Activated naive CD8-positive, alpha-beta T cell (primary cell): ENCODE measurements around the gene SLC2A5.
"Not testable (repeated sequence)": the region's sequence is repeated elsewhere in the genome, so short reads cannot be mapped to it uniquely, and the experiment has no call there.

Experiments
- H3K27ac Mint-ChIP-seq: one replicate; pipeline ENCODE4 v1.8.0; 2021; ENCODE audit warnings: mixed read lengths
- H3K27me3 Mint-ChIP-seq: one replicate; pipeline ENCODE4 v1.8.0; 2021; ENCODE audit warnings: mixed read lengths
- H3K36me3 Mint-ChIP-seq: one replicate; pipeline ENCODE4 v1.8.0; 2021; ENCODE audit warnings: mixed read lengths
- H3K4me1 Mint-ChIP-seq: one replicate; pipeline ENCODE4 v1.8.0; 2021; ENCODE audit warnings: low read depth, mixed read lengths
- H3K4me3 Mint-ChIP-seq: one replicate; pipeline ENCODE4 v1.8.0; 2021; ENCODE audit warnings: mild to moderate bottlenecking, mixed read lengths
- H3K9me3 Mint-ChIP-seq: one replicate; pipeline ENCODE4 v1.8.0; 2021; ENCODE audit warnings: low read depth, mixed read lengths

The SLC2A5 gene

DNA sequence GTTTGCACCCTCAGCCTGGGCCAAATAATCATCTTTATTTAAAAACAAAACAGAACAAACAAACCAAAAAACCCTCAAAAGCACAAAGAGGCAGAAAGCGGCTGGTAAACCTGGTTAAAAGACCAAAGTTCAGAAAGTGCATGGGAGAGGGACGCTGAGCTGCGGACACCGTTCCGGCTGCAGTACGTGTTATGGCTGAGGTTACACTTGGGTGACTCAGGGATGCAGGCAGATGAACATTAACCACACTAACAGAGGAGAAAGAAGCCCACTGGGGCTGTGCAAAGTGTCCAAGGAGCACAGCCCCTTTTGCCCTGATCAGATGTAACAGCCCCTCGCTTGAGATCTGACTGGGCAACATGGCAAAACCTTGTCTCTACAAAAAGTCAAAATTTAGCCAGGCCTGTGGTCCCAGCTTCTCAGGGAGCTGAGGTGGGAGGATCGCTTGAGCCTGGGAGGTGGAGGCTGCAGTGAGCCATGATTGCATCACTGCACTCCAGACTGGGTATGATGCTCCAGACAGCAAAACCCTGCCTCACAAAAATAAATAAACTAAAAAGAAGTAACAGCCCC is 31.1 kb upstream of the SLC2A5 start:
- Mint-ChIP-seq H3K27me3 (no peaks in the 10 kb centered on the region), H3K9me3 (no peaks in the 10 kb centered on the region), H3K4me3 (no peak overlapping the region), H3K4me1 (no peaks in the 10 kb centered on the region), H3K27ac (no peak overlapping the region), H3K36me3 (no peaks in the 10 kb centered on the region)

DNA sequence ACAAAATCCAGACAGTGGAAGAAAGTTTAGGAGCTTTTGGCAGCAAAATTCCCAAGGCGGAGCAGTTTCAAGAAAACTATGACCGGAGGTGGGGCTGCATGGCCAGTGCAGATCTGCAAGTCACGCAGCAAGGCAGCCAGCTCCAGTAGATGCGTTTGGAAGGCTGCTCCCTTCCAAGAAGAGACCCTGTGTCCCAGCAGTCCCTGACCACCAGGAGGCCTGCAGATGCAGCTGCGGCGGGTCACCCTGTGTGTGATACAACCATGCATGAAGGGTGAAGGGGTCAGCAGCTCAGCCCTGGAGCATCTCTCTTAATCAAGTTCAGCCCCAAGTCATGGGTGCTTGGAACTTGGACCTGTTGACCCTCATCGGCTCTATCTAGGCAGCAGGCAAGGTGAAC is 30.1 kb upstream of the SLC2A5 start:
- Mint-ChIP-seq H3K27ac (no peak overlapping the region), H3K4me1 (no peaks in the 10 kb centered on the region), H3K27me3 (no peaks in the 10 kb centered on the region), H3K4me3 (no peak overlapping the region), H3K9me3 (no peaks in the 10 kb centered on the region), H3K36me3 (no peaks in the 10 kb centered on the region)

DNA sequence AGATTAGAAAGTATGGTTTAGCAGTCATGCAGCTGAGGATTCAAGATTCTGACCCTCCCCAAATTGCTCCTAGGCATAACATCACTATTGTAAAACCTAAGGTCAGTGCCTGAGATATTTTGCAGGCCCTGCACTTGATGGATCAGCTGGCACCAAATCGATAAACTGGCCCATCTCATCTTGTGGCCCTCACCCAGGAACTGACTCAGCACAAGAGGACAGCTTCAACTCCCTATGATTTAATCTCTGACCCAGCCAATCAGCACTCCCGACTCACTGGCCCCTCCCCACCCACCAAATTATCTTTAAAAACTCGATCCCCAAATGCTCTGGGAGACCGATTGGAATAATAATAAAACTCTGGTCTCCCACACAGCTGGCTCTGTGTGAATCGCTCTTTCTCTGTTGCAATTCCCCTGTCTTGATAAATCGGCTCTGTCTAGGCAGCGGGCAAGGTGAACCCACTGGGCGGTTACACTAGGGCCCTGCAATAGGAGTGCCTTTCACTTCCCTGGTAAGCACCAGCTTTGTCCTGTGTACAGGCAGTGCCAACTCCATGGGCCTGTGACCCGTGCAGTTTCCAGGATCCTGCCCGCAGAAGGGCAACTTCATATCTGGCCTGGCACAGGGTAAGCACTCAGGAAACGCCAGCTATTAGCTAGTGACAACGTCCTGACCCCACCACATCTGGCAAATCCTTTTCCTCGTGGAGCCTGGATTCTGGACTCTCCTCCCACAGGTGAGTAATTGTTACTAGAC is 28.7 kb upstream of the SLC2A5 start:
- Mint-ChIP-seq H3K27me3 (no peaks in the 10 kb centered on the region), H3K4me1 (no peaks in the 10 kb centered on the region), H3K9me3 (no peaks in the 10 kb centered on the region), H3K4me3 (no peak overlapping the region), H3K36me3 (no peaks in the 10 kb centered on the region), H3K27ac (no peak overlapping the region)

DNA sequence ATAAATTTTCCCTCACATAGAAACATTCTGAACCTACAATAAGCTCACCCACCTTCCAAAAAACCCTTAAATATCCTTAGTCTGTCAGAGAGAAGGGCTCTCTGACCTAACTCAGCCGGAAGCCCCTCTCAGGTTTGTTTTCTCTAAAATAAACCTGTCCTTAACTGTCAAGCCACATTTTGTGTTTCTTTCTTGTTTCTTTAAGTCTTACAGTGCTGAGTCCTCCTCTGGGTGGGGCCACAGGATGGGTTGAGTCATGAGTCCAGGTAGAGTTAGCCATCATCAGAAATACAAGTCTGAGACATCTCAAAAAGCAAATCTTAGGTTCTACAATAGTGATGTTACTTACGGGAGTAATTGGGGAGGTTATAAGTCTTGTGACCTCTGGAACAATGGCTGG is 26.4 kb upstream of the SLC2A5 start:
- no peak overlapping the region for H3K27ac Mint-ChIP-seq
- no peaks in the 10 kb centered on the region for H3K9me3 Mint-ChIP-seq
- no peaks in the 10 kb centered on the region for H3K4me1 Mint-ChIP-seq
- no peaks in the 10 kb centered on the region for H3K36me3 Mint-ChIP-seq
- no peaks in the 10 kb centered on the region for H3K27me3 Mint-ChIP-seq
- H3K4me3 Mint-ChIP-seq: no peak overlapping the region

DNA sequence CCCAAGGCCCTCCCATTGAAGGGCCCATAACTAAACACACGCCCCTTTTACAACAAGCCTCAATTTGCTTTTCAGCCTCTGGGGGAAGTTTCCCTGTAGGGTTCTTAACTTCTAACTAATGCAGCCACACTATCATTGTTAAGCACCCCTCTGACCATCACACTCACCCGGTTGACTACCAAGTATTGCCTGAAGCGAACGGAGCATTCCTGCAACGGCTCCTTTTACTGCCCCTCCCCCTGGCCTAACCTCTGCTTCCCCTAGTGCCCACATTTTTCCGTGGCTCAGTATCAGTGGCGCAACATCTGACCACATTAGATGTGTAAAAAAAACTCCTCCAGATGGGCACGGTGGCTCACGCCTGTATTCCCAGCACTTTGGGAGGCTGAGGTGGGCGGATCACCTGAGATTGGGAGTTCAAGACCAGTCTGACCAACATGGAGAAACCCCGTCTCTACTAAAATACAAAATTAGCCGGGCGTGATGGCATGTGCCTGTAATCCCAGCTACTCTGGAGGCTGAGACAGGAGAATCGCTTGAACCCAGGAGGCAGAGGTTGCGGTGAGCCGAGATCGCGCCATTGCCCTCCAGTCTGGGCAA is 24.7 kb upstream of the SLC2A5 start:
- not testable (repeated sequence) for H3K9me3 Mint-ChIP-seq, H3K27ac Mint-ChIP-seq, H3K4me3 Mint-ChIP-seq, H3K4me1 Mint-ChIP-seq, H3K27me3 Mint-ChIP-seq, H3K36me3 Mint-ChIP-seq

DNA sequence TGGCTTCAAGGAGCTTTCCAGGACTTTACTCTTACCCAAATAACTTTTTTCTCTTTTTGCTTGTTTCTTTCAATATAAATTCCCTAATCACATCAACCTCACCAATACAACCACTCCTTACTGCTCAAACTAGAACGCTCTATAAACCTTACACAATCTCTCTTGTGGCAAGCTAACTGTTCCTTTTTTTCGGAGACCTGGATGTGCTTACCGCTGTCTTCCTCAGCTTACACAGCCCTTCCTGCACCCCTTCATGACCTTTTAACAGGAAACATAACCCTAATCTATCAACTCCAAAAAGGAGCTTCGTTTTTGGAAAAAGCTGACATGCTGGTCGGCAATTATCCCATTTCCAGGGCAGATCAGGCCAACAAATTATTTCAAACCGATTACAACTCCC is 24.1 kb upstream of the SLC2A5 start:
- H3K9me3 Mint-ChIP-seq: no peaks in the 10 kb centered on the region
- no peaks in the 10 kb centered on the region for H3K4me1 Mint-ChIP-seq
- H3K27ac Mint-ChIP-seq: no peak overlapping the region
- H3K36me3 Mint-ChIP-seq: no peaks in the 10 kb centered on the region
- no peak overlapping the region for H3K4me3 Mint-ChIP-seq
- H3K27me3 Mint-ChIP-seq: peaks cover 4% of the 10 kb centered on the region

DNA sequence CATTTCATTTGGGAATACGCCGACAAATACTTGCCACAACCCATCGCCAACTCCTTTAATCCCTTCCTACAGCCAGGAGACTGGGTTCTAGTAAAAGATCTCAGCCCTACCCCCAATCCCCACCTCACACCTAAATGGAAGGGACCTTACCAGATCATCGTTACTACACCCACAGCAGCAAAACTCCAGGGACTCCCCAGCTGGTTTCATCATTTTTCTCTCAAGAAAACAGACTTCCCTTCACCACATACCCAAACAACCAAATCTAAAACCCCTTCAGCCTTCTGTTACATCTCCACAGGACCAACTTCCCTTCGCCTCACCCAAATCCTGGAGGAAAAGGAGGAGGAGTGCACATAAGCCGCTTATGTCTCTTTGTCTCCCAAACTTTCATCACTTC is 23.7 kb upstream of the SLC2A5 start:
- H3K9me3 Mint-ChIP-seq: no peaks in the 10 kb centered on the region
- H3K4me1 Mint-ChIP-seq: no peaks in the 10 kb centered on the region
- H3K36me3 Mint-ChIP-seq: no peaks in the 10 kb centered on the region
- peaks cover 4% of the 10 kb centered on the region for H3K27me3 Mint-ChIP-seq
- H3K4me3 Mint-ChIP-seq: no peak overlapping the region
- no peak overlapping the region for H3K27ac Mint-ChIP-seq

DNA sequence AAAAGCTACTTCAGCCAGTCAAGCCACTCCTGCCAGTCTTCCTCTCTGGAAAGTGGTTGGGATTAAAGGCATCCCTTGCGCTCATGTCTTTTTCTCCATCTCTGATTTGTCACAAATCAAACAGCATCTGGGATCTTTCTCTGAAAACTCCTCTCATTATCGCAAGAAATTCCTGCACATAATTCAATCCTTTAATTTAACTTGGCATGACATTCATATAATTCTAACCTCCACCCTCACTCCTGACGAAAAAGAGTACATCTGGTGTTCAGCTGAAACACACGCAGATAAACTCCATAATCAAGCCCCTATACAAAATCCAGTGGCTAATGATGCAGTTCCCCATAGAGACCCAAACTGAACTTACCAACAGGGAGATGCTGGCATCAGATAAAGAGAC is 19.4 kb upstream of the SLC2A5 start:
- Mint-ChIP-seq H3K9me3 (no peaks in the 10 kb centered on the region), H3K27me3 (peaks cover 4% of the 10 kb centered on the region), H3K4me3 (no peak overlapping the region), H3K36me3 (no peaks in the 10 kb centered on the region), H3K4me1 (peaks cover 2% of the 10 kb centered on the region), H3K27ac (no peak overlapping the region)

DNA sequence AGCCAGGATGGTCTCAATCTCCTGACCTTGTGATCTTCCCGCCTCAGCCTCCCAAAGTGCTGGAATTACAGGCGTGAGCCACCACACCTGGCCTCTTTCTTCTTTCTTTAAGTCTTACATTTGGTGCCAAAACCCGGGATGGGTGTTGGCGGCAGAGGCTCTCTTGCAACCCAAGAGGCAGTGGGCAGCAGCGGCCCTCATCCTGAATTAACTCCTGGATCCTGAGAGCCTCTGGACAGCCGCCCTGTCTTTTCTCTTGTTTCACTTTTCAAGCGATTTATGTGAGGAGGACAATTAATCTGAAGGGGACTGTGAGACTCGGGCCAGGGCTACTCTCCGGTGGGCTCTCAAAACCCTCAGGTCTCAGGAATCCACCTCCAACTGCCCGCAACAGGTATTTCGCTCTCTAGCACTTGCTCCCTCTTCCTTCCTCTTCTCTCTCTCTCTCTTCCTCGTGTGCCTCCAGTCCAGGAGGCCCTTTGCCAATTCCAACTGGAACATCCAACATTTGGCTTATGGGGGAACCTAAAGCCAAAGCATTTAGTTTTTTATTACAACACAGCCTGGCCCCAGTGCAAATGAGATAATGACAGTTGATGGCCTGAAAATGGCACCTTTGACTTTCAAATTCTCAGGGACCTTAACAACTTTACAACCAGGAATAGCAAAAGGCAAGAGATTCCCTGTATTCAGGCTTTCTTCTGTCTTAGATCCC is 18.1 kb upstream of the SLC2A5 start:
- H3K9me3 Mint-ChIP-seq: no peaks in the 10 kb centered on the region
- peaks cover 11% of the 10 kb centered on the region for H3K4me1 Mint-ChIP-seq
- no peaks in the 10 kb centered on the region for H3K36me3 Mint-ChIP-seq
- H3K27ac Mint-ChIP-seq: no peak overlapping the region
- H3K27me3 Mint-ChIP-seq: peaks cover 4% of the 10 kb centered on the region
- H3K4me3 Mint-ChIP-seq: no peak overlapping the region

DNA sequence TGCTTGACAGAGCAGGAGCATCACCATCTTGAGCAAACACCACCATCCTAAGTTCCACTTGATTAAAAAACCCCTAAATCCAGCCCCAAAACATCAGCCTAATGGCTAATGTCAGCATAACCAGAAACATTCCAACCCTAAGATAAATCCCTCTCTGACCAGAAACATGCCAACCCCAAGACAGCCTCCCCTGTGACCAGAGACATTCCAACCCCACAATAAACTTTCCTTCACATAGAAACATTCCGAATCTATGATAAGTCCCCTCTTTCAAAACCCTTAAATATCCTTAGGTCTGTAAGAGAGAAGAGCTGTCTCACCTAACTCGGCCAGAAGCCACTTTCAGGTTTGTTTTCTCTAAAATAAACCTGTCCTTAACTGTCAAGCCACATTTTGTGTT is 17.4 kb upstream of the SLC2A5 start:
- no peaks in the 10 kb centered on the region for H3K9me3 Mint-ChIP-seq
- H3K36me3 Mint-ChIP-seq: no peaks in the 10 kb centered on the region
- no peak overlapping the region for H3K27ac Mint-ChIP-seq
- peaks cover 15% of the 10 kb centered on the region for H3K4me1 Mint-ChIP-seq
- H3K27me3 Mint-ChIP-seq: peaks cover 4% of the 10 kb centered on the region
- H3K4me3 Mint-ChIP-seq: no peak overlapping the region

DNA sequence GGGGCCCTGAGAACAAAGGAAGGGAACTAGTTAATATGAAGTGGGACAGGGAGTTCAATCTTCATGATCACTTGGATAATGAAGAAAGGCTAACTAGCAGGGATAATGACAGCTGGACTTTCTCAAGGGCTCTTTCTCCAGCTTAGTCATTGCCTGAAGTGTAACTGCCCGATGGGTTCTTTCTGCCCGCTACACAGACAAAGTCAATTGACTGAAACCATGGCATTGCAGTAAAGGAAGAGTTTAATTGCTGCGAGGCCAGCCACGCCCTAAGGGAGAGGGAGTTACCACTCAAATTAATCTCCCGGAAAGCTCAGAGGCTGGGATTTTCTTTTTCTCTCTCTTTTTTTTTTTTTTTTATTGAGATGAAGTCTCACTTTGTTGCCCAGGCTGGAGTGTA is 16.6 kb upstream of the SLC2A5 start:
- peaks cover 4% of the 10 kb centered on the region for H3K27me3 Mint-ChIP-seq
- H3K27ac Mint-ChIP-seq: no peak overlapping the region
- H3K4me3 Mint-ChIP-seq: no peak overlapping the region
- no peaks in the 10 kb centered on the region for H3K36me3 Mint-ChIP-seq
- H3K9me3 Mint-ChIP-seq: no peaks in the 10 kb centered on the region
- H3K4me1 Mint-ChIP-seq: peaks cover 17% of the 10 kb centered on the region

DNA sequence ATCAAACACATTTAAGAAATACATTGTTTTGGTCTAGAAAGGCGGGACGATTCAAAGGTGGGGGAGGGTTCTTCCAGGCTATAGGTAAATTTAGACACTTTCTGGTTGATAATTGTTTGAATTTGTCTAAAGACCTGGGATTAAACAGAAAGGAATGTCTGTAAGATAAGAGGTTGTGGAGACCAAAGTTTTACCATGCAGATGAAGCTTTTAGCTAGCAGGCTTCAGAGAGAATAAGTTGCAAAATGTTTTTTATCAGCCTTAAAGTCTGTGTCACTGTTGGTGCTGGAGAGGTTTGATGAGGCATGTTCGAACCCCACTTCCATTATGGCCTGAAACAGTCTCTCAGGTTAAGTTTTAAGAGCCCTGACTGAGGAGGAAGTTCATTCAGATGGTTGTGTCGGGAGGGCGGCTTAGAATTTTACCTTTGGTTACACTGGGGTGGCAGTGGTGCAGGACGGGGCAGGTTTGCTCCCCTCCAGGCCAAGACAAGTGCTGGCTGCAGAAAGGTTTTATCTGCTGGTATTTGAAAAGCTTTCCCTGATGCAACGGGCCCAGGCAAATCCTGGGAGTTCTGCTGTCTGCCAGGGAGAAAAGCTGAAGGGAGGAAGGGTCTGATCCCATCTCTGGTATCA is 16.0 kb upstream of the SLC2A5 start:
- Mint-ChIP-seq H3K27ac (no peak overlapping the region), H3K9me3 (no peaks in the 10 kb centered on the region), H3K4me3 (no peak overlapping the region), H3K36me3 (no peaks in the 10 kb centered on the region), H3K27me3 (peaks cover 4% of the 10 kb centered on the region), H3K4me1 (peaks cover 17% of the 10 kb centered on the region)

DNA sequence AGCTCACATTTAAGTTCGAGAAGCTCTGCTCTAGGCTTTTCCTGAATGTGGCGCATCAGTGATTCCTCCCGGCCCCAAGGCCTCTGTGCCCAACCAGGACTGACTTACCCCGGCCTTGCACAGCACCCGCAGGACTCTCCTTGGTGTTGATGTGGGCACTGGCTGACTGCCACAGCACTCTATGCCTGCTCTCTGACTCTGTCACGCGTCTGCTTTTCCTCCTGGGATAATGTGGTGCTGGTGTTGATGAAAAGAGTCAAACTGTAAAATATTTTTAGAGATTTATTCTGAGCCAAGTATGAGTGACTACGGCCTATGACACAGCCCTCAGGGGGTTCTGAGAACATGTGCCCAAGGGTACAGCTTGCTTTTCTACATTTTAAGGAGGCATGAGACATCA is 15.5 kb upstream of the SLC2A5 start:
- H3K9me3 Mint-ChIP-seq: no peaks in the 10 kb centered on the region
- no peak overlapping the region for H3K27ac Mint-ChIP-seq
- no peaks in the 10 kb centered on the region for H3K36me3 Mint-ChIP-seq
- peaks cover 5% of the 10 kb centered on the region for H3K27me3 Mint-ChIP-seq
- no peak overlapping the region for H3K4me3 Mint-ChIP-seq
- peaks cover 17% of the 10 kb centered on the region for H3K4me1 Mint-ChIP-seq

DNA sequence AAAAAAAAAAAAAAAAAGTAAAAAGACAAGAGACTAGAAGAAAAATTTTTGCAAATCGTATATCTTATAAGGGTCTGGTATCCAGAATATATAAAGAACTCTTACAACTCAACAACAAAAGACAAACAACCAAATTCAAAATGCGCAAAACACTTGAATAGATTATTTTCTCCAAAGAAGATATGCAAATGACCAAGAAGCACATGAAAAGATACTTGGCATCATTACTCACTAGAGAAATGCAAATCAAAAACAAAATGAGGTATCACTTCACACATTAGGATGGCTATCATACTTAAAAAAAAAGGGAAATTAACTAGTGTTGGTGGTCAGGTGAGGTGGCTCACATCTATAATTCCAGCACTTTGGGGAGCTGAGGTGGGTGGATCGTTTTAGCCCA is 12.0 kb upstream of the SLC2A5 start:
- no peak overlapping the region for H3K4me3 Mint-ChIP-seq
- H3K36me3 Mint-ChIP-seq: no peaks in the 10 kb centered on the region
- H3K9me3 Mint-ChIP-seq: no peaks in the 10 kb centered on the region
- peaks cover 6% of the 10 kb centered on the region for H3K27me3 Mint-ChIP-seq
- no peak overlapping the region for H3K27ac Mint-ChIP-seq
- H3K4me1 Mint-ChIP-seq: peaks cover 30% of the 10 kb centered on the region

DNA sequence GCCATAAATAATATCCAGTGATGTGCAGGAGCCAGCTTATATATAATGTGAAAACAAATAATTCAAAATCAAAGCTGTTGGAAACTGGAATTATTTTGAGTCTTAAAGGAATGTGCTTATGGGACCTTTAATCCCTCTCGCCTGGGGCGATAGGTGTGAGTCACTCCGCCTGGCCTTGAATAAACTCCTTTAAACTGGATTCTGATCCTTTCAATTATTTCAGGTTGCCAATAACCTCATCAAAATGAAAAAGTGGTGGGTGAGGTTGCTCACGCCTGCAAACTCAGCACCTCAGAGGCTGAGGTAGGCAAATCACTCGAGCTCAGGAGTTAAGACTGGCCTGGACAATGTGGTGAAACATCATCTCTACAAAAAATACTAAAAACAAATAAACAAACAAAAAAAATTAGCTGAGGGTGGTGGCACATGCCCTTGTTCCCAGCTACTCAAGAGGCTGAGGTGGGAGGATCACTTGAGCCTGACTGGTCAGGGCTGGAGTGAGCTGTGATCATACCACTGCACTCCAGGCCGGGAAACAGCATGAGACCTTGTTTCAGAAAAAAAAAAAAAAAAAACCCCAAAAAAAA is 11.4 kb upstream of the SLC2A5 start:
- no peak overlapping the region for H3K27ac Mint-ChIP-seq
- H3K36me3 Mint-ChIP-seq: no peaks in the 10 kb centered on the region
- H3K9me3 Mint-ChIP-seq: no peaks in the 10 kb centered on the region
- H3K27me3 Mint-ChIP-seq: peaks cover 9% of the 10 kb centered on the region
- H3K4me1 Mint-ChIP-seq: peaks cover 35% of the 10 kb centered on the region
- H3K4me3 Mint-ChIP-seq: no peak overlapping the region
